ENCODE data around the gene HTR1E. TPM values are rescaled to one million over a fixed set of nuclear protein-coding genes. Genes with fewer than 3 reads are reported as not detected.

Gene HTR1E
- total RNA-seq, 1 donor from 2014 or later: not detected

DNA sequence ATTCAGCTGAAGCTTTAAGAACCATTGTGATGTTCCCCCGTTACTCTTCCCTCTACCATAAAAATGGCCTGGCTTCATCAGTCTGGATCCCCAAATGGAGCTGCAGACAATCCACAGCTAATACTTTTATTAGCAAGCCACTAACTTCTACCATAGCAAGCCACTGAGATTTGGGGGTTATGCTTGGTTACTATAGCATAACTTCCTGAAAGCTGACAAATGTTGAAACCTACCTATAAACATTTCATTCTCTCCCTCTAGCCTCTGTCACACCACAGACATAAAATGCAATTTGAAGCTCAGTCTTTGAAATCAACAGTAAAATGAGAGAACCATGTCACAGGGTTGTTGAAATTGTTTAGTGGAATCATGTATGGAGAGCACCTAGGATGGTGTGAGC is 3.0 kb upstream of the HTR1E start:
- Mint-ChIP-seq H3K9me3 (peaks cover 3% of the 10 kb centered on the region), H3K4me3 (no peak overlapping the region), H3K27me3 (ENCODE audit: low read depth) (peaks cover 66% of the 10 kb centered on the region), H3K4me1 (peaks cover 7% of the 10 kb centered on the region), H3K36me3 (ENCODE audit: low read depth) (no peaks in the 10 kb centered on the region), H3K27ac (ENCODE audit: unreplicated experiment) (no peak overlapping the region)
- DNase-seq (ENCODE audit: low read depth, low spot score): no peak
- TF ChIP-seq CTCF (conservative IDR thresholded peaks at IDR 0.05): no peak

DNA sequence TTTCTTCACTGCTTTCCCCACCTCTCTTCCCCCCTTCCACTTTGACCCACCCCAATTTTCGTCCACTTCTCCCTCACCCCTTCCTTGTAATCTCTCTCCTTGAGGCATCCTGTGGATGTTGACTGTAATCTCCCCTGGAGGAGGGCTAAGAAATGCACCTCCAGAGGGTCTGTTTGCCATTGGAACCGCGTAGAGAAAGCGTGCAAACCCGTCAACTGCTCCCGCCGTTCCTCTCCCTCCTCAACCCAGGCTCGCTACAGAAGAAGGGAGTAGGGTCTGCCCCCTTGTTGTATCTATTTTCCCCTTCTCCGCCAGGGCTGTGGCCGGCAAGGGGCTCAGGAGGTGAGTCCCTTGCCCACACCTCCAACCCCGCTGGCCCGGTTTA is 502 bp upstream of the HTR1E start:
- DNase-seq (ENCODE audit: low read depth, low spot score): no peak
- Mint-ChIP-seq H3K27me3 (ENCODE audit: low read depth) (peaks cover 91% of the 10 kb centered on the region), H3K27ac (ENCODE audit: unreplicated experiment) (no peak overlapping the region)

GRCh38 chr6:86938814-86939213 is 1.5 kb downstream of the HTR1E start:
- Mint-ChIP-seq H3K27me3 (ENCODE audit: low read depth) (peaks cover 91% of the 10 kb centered on the region), H3K4me1 (peaks cover 7% of the 10 kb centered on the region), H3K4me3 (no peak overlapping the region), H3K27ac (ENCODE audit: unreplicated experiment) (no peak overlapping the region), H3K9me3 (peaks cover 3% of the 10 kb centered on the region), H3K36me3 (ENCODE audit: low read depth) (no peaks in the 10 kb centered on the region)
- TF ChIP-seq CTCF (conservative IDR thresholded peaks at IDR 0.05): no peak
- DNase-seq (ENCODE audit: low read depth, low spot score): no peak

More for the DNA sequence above, 502 bp upstream of the HTR1E start:
- Mint-ChIP-seq H3K9me3 (peaks cover 3% of the 10 kb centered on the region), H3K4me3 (peak overlapping the region; percentile 91), H3K4me1 (peaks cover 7% of the 10 kb centered on the region), H3K36me3 (ENCODE audit: low read depth) (no peaks in the 10 kb centered on the region)
- no peak for TF ChIP-seq CTCF (conservative IDR thresholded peaks at IDR 0.05)

DNA sequence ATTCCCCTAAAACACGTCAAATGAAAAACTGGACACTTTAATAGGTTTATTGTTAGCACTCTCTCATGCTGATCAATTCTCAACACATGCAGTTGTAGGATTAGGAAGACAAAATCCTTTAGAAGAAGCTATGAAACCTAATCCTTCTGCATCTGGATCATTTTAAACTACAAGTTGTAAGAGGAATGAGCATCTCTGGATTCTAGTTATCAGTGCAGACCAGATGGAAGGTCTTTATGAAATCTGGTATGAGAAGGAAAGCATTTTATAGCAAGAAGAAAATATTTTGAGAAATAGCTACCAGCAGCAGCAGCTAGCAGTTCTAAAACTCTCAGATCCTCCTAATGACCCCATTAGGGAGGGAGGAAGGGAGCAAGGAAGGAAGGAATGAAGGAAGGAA is 4.1 kb downstream of the HTR1E start:
- Mint-ChIP-seq H3K4me3 (no peak overlapping the region), H3K4me1 (peaks cover 7% of the 10 kb centered on the region), H3K27me3 (ENCODE audit: low read depth) (peaks cover 66% of the 10 kb centered on the region), H3K27ac (ENCODE audit: unreplicated experiment) (no peak overlapping the region), H3K36me3 (ENCODE audit: low read depth) (no peaks in the 10 kb centered on the region), H3K9me3 (peaks cover 3% of the 10 kb centered on the region)
- TF ChIP-seq CTCF (conservative IDR thresholded peaks at IDR 0.05): no peak
- DNase-seq (ENCODE audit: low read depth, low spot score): no peak

DNA sequence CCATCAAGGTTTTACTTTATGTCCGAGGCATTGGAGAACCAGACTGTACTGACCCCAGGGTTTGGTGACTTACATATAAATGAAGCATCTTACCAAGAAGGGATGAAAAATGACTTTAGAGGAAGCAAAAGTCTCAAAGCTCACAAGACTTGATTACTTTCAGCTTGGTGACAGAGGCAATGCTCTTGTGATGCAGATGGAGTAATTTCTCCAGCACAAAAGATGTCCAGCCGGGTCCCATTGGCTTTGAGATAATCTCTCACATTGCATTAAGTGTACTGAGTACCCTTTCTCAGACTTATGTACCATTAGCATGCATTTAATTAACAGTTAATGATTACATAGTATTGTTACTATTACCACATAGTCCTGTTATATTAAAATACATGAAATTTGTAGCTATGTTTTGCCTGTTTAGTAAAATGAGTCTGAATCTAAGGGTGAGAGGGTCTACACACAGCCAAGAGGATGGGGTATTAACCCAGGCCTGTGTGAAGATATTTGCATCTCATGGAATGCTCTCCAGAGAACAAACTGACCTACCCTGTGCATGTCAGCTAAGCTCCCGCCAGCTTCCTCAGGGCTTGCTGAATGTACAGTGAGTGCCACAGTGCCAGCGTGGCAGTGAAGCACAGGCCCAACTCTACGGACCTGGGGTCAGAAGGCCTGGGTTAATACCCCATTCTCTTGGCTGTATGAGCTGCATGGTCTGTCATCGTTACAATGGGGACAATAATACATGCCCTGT is 5.6 kb downstream of the HTR1E start:
- Mint-ChIP-seq H3K27me3 (ENCODE audit: low read depth) (peaks cover 51% of the 10 kb centered on the region), H3K27ac (ENCODE audit: unreplicated experiment) (no peak overlapping the region), H3K4me1 (no peaks in the 10 kb centered on the region), H3K36me3 (ENCODE audit: low read depth) (no peaks in the 10 kb centered on the region), H3K9me3 (no peaks in the 10 kb centered on the region), H3K4me3 (no peak overlapping the region)
- TF ChIP-seq CTCF (conservative IDR thresholded peaks at IDR 0.05): no peak
- DNase-seq (ENCODE audit: low read depth, low spot score): no peak
